Ovary (tissue), 9 donors: ENCODE measurements around the gene MKS1. TPM values are rescaled to one million over a fixed set of nuclear protein-coding genes. Genes with fewer than 3 reads are reported as not detected.

Source experiments
- DNase-seq, 5 donors: peaks; one replicate each; pipeline ENCODE4 v3.0.0-alpha.2; 2019 to 2020
- H3K27ac ChIP-seq, 2 donors: fragments of 200-600 bp; one replicate each; pipeline versions ENCODE4 v1.5.1 to v1.8.0; 2019 to 2022
- H3K27me3 ChIP-seq: fragments of 200-600 bp; one replicate; pipeline ENCODE4 v1.8.0; 2022
- H3K36me3 ChIP-seq: fragments of 200-600 bp; sonication (generic); one replicate; pipeline ENCODE4 v1.5.1; 2019
- H3K4me1 ChIP-seq: one replicate; pipeline ENCODE4 v1.8.1; 2013; ENCODE audit warnings: mild to moderate bottlenecking, moderate library complexity; ENCODE audit not compliant: insufficient read depth
- H3K4me3 ChIP-seq: fragments of 200-600 bp; sonication (generic); one replicate; pipeline ENCODE4 v1.5.1; 2017
- H3K9me3 ChIP-seq, 2 donors: fragments of 200-600 bp in 1 of 2; sonication (generic) in 1 of 2; one replicate each; pipeline versions ENCODE4 v1.5.1 to v1.8.1; 2013 to 2019; ENCODE audit warnings: mild to moderate bottlenecking in 1 of 2, moderate library complexity in 1 of 2
- CTCF ChIP-seq, 3 donors: fragments of 450-650 bp in 2 of 3; fragments of 200-600 bp in 1 of 3; IDR thresholded peaks; one replicate each; pipeline versions ENCODE4 v1.5.1 to v1.8.0; 2016 to 2022; ENCODE audit warnings: antibody characterized with exemption in 3 of 3, mild to moderate bottlenecking in 1 of 3
- EP300 ChIP-seq: sonication (generic); formaldehyde crosslinking; IDR thresholded peaks from one replicate; pipeline ENCODE4 v1.6.1; 2017; ENCODE audit warnings: antibody characterized with exemption
- POLR2A ChIP-seq: fragments of 450-650 bp; IDR thresholded peaks from one replicate; pipeline ENCODE4 v1.6.1; 2017; ENCODE audit warnings: antibody characterized with exemption, mild to moderate bottlenecking, moderate library complexity
- WGBS, 3 donors: extraction: QIAGEN DNeasy Blood & Tissue Kit in 1 of 3; methylation state at CpG; one replicate each; pipeline versions ENCODE4 v1.1.5 to v1.1.7; 2013 to 2017; 5-methylcytosine and 5-hydroxymethylcytosine counted together
- intact Hi-C, 4 donors: fragments of 100-400 bp; cut with DNase I; formaldehyde crosslinking; loops; one replicate each; pipeline versions ENCODE4 v1.11.0 to v1.15.1; 2022 to 2023
- polyA plus RNA-seq, 2 donors: library from polyadenylated mRNA; stranded (reverse); fragments of 200-250 nt in 1 of 2; fragments of 350-450 nt in 1 of 2; fragmentation: Illumina TruSeq in 1 of 2; extraction: RNeasy Lipid Tissue Mini Kit (QIAGEN cat#74804) in 1 of 2; gene quantifications; one replicate each; pipeline ENCODE4 v1.2.3, GENCODE V29; 2013 to 2014
- total RNA-seq, 7 donors: library from RNA; depleted of rRNA in 2 of 7; stranded (reverse); fragments of >200 nt in 2 of 7; fragmentation: NEBNext Ultra II Directional in 3 of 7; extraction: Animal tissue kit (Norgen Biotek cat#: 25700) in 3 of 7; gene quantifications; one replicate each; pipeline versions ENCODE4 v1.1.0 to v1.2.4, GENCODE V29; 2016 to 2023
- donor health status: DM: no; HTN: no; CAD: no; lungs with moderate emphysema.
- donor health status: DM: no; HTN: no; CAD: no.
- donor health status: Bipolar disorder and iron deficiency.
- donor health status: DM: yes; HTN: yes; CAD: no.
- donor health status: DM: no; HTN: no; CAD: no.
- donor health status: DM: yes; HTN: yes; CAD: no.

MKS1 gene
- total and polyA plus RNA-seq, 9 donors = 10.0 to 26.0 (median 18.5) TPM

GRCh38 chr17:58250344-58251011, 31.4 kb upstream of the MKS1 start:
- Histone ChIP-seq H3K4me3 (no peak overlapping the region), H3K27me3 (no peaks in the 10 kb centered on the region), H3K36me3 (no peaks in the 10 kb centered on the region), H3K4me1 (no peaks in the 10 kb centered on the region), H3K9me3 (no peaks in the 10 kb centered on the region), H3K27ac (no peak overlapping the region)
- intact Hi-C loops = no loop called here
- TF ChIP-seq CTCF (IDR thresholded peaks at IDR 0.05) = no peak
- no peak for TF ChIP-seq EP300
- TF ChIP-seq POLR2A = no peak
- DNase-seq = no peak
- 88 to 93% (median 90%) methylated on average over 12 of the region's 12 CpGs for WGBS, 3 donors

GRCh38 chr17:58249270-58250133, 30.4 kb upstream of the MKS1 start:
- peak; percentile 58 to 83 (median 73) for DNase-seq
- H3K4me1 ChIP-seq = no peaks in the 10 kb centered on the region
- no peak for TF ChIP-seq POLR2A
- peak; percentile 66 to 96 (median 74) for TF ChIP-seq CTCF (IDR thresholded peaks at IDR 0.05)
- TF ChIP-seq EP300 = no peak
- no peaks in the 10 kb centered on the region for H3K27me3 ChIP-seq
- 3% methylated on average over 57 of the region's 57 CpGs for WGBS, 3 donors
- intact Hi-C loops = no loop called here
- H3K36me3 ChIP-seq = no peaks in the 10 kb centered on the region
- H3K4me3 ChIP-seq = peak overlapping the region; percentile 38
- H3K9me3 ChIP-seq = no peaks in the 10 kb centered on the region
- no peak overlapping the region for H3K27ac ChIP-seq

GRCh38 chr17:58248955-58249269, 29.9 kb upstream of the MKS1 start:
- DNase-seq = no peak
- peak overlapping the region; percentile 38 for H3K4me3 ChIP-seq
- TF ChIP-seq POLR2A (no peak), EP300 (no peak), CTCF (IDR thresholded peaks at IDR 0.05) (no peak)

GRCh38 chr17:58247511-58248363, 28.7 kb upstream of the MKS1 start:
- Histone ChIP-seq H3K27me3 (no peaks in the 10 kb centered on the region), H3K9me3 (no peaks in the 10 kb centered on the region), H3K27ac (no peak overlapping the region), H3K4me1 (no peaks in the 10 kb centered on the region), H3K4me3 (no peak overlapping the region), H3K36me3 (no peaks in the 10 kb centered on the region)
- no peak for DNase-seq
- TF ChIP-seq EP300 = no peak
- no peak for TF ChIP-seq POLR2A
- no peak for TF ChIP-seq CTCF (IDR thresholded peaks at IDR 0.05)
- 76 to 90% (median 82%) methylated on average over 10 of the region's 10 CpGs for WGBS, 3 donors
- intact Hi-C loops = no loop called here

More at GRCh38 chr17:58248955-58249269, 29.9 kb upstream of the MKS1 start:
- intact Hi-C loops = no loop called here
- 4 to 15% (median 7%) methylated on average over 10 of the region's 10 CpGs for whole genome bisulfite sequencing, 3 donors
- no peaks in the 10 kb centered on the region for H3K4me1 ChIP-seq
- H3K27me3 ChIP-seq = no peaks in the 10 kb centered on the region
- H3K36me3 ChIP-seq = no peaks in the 10 kb centered on the region
- no peaks in the 10 kb centered on the region for H3K9me3 ChIP-seq
- H3K27ac ChIP-seq = no peak overlapping the region
